ENCODE data around the gene POR. TPM values are rescaled to one million over a fixed set of nuclear protein-coding genes. Genes with fewer than 3 reads are reported as not detected.
A peak's percentile ranks its signal among the peaks of the same experiment; 100 is the strongest.
"Not testable (repeated sequence)": the region's sequence is repeated elsewhere in the genome, so short reads cannot be mapped to it uniquely, and the experiment has no call there.

POR gene
- total and polyA plus RNA-seq, 7 experiments from 2014 or later, result 41.6 to 72.3 (median 69.2) TPM

DNA sequence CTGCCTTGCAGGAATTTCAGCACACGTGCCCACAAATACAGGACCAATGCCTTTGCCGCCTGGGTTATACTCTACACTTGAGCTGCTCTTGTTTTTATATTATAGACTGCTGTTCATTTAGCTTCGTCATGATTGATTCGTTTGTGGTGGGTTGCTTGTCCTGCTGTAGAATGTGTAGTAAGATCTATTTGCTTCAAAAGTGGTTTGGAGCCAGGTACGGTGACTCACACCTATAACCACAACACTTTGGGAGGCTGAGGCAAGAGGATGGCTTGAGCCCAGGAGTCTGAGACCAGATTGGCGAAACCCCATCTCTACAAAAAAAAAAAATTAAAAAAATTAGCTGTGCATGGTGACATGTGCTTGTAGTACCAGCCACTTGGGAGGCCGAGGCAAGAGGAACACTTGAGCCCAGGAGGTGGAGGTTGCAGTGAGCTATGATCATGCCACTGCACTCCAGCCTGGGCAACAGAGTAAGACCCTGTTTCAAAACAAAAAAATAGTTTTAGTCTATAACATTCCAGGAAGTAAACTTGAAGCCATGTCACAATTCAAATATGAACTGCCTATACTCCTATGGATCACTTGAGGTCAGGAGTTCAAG is 45.1 kb upstream of the POR start:
- H3K36me3 Mint-ChIP-seq, result no peaks in the 10 kb centered on the region
- H3K4me1 ChIP-seq (ENCODE audit: control insufficient read depth in 2 of 2, insufficient read depth in 2 of 2, low read length in 2 of 2), result no peaks in the 10 kb centered on the region
- peaks cover 4 to 7% (median 5%) of the 10 kb centered on the region in 5 donors for H3K27me3 Mint-ChIP-seq
- CTCF ChIA-PET, result interaction anchor here (1.0 to 1.7 kb wide), 2 partner anchors 16 to 150 kb away, joined by 3 to 7 read pairs; no protein-coding TSS in a partner anchor
- no peak overlapping the region for H3K4me3 Mint-ChIP-seq
- no peak overlapping the region for H3K27ac ChIP-seq (ENCODE audit: low read depth, low read length)
- no peaks in the 10 kb centered on the region for H3K9me3 ChIP-seq (ENCODE audit: control insufficient read depth in 2 of 3, low read length in 3 of 3)
- POLR2A ChIA-PET, result interaction anchor here (0.6 to 1.0 kb wide), 3 partner anchors 10 to 186 kb away, joined by 3 to 4 read pairs (median 3); no protein-coding TSS in a partner anchor
- DNase-seq (no peak), ATAC-seq (no peak)
- H3K4me3 ChIP-seq (ENCODE audit: low read length), result no peak overlapping the region
- H3K36me3 ChIP-seq (ENCODE audit: control insufficient read depth in 2 of 3, insufficient read depth in 3 of 3, low read length in 3 of 3), result no peaks in the 10 kb centered on the region
- intact Hi-C loops (cut with micrococcal nuclease), result loop anchor here (5.0 to 10.0 kb wide), 3 partner anchors 262 to 442 kb away; no protein-coding TSS in a partner anchor
- no peaks in the 10 kb centered on the region for H3K27me3 ChIP-seq (ENCODE audit: control insufficient read depth in 2 of 2, insufficient read depth in 2 of 2, low read length in 2 of 2)
- no peak overlapping the region for H3K27ac Mint-ChIP-seq
- peaks cover 0 to 2% (median 0%) of the 10 kb centered on the region in 11 donors for H3K9me3 Mint-ChIP-seq
- H3K4me1 Mint-ChIP-seq, result peaks cover 0 to 15% (median 3%) of the 10 kb centered on the region in 7 donors

DNA sequence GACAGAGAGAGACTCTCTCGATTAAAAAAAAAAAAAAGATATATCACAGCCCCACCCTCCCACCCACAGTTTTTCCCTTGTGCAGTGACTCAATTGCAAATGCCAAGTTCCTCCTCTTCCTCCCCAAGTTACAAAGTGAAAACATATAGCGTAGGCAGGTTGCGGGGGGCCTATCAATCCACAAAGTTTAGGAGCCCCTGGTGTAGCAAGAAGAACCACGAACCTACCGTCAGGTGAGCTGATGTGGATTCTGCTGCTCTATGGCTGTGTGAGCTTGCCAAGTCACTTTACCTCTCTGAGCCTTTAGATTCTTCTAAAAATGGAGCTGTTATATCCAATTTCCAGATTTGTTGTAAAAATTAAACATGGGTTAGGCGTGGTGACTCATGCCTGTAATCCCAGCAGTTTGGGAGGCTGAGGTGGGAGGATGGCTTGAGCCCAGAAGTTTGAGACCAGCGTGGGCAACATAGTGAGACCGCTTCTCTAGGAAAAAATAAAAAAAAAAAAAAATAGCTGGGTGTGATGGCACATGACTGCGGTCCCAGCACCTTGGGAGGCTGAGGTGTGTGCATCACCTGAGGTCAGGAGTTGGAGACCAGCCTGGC is 44.3 kb upstream of the POR start:
- H3K27ac ChIP-seq (ENCODE audit: low read depth, low read length), result no peak overlapping the region
- ATAC-seq, result no peak
- H3K4me1 ChIP-seq (ENCODE audit: control insufficient read depth in 2 of 2, insufficient read depth in 2 of 2, low read length in 2 of 2), result no peaks in the 10 kb centered on the region
- ChIA-PET CTCF (interaction anchor here (0.7 to 1.9 kb wide), 3 partner anchors 42 to 150 kb away, joined by 3 to 6 read pairs (median 5); no protein-coding TSS in a partner anchor), POLR2A (interaction anchor here (0.6 to 1.1 kb wide), 3 partner anchors 19 to 186 kb away, joined by 3 to 4 read pairs (median 4); no protein-coding TSS in a partner anchor)
- intact Hi-C loops (cut with micrococcal nuclease), result loop anchor here in 1 of 2 donors (10.0 kb wide), 1 partner anchor 394 kb away; no protein-coding TSS in a partner anchor
- no peaks in the 10 kb centered on the region for H3K27me3 ChIP-seq (ENCODE audit: control insufficient read depth in 2 of 2, insufficient read depth in 2 of 2, low read length in 2 of 2)
- no peaks in the 10 kb centered on the region for H3K36me3 ChIP-seq (ENCODE audit: control insufficient read depth in 2 of 3, insufficient read depth in 3 of 3, low read length in 3 of 3)
- Mint-ChIP-seq H3K36me3 (no peaks in the 10 kb centered on the region), H3K27ac (peak overlapping the region in 1 of 9 donors; percentile 43), H3K27me3 (peaks cover 4 to 7% (median 5%) of the 10 kb centered on the region in 5 donors), H3K4me3 (no peak overlapping the region), H3K9me3 (no peaks in the 10 kb centered on the region), H3K4me1 (peaks cover 0 to 15% (median 3%) of the 10 kb centered on the region in 7 donors)
- no peaks in the 10 kb centered on the region for H3K9me3 ChIP-seq (ENCODE audit: control insufficient read depth in 2 of 3, low read length in 3 of 3)
- no peak overlapping the region for H3K4me3 ChIP-seq (ENCODE audit: low read length)
- DNase-seq, result peak in 1 of 9 donors; percentile 33

GRCh38 chr7:75872073-75872782 is 42.7 kb upstream of the POR start:
- Histone ChIP-seq H3K27ac (ENCODE audit: low read depth, low read length) (no peak overlapping the region), H3K4me1 (ENCODE audit: control insufficient read depth in 2 of 2, insufficient read depth in 2 of 2, low read length in 2 of 2) (no peaks in the 10 kb centered on the region), H3K27me3 (ENCODE audit: control insufficient read depth in 2 of 2, insufficient read depth in 2 of 2, low read length in 2 of 2) (no peaks in the 10 kb centered on the region), H3K4me3 (ENCODE audit: low read length) (no peak overlapping the region), H3K36me3 (ENCODE audit: control insufficient read depth in 2 of 3, insufficient read depth in 3 of 3, low read length in 3 of 3) (no peaks in the 10 kb centered on the region), H3K9me3 (ENCODE audit: control insufficient read depth in 2 of 3, low read length in 3 of 3) (no peaks in the 10 kb centered on the region)
- CTCF ChIA-PET, result interaction anchor here (1.9 kb wide), 1 partner anchor 148 kb away, joined by 6 read pairs; no protein-coding TSS in a partner anchor
- no peak for DNase-seq
- no peak overlapping the region for H3K4me3 Mint-ChIP-seq
- no peaks in the 10 kb centered on the region for H3K36me3 Mint-ChIP-seq
- peak; percentile 33 for ATAC-seq
- no peaks in the 10 kb centered on the region for H3K9me3 Mint-ChIP-seq
- H3K27ac Mint-ChIP-seq, result peak overlapping the region in 1 of 9 donors; percentile 28
- H3K27me3 Mint-ChIP-seq, result no peaks in the 10 kb centered on the region
- intact Hi-C loops (cut with micrococcal nuclease), result loop anchor here in 1 of 2 donors (10.0 kb wide), 1 partner anchor 393 kb away; no protein-coding TSS in a partner anchor
- H3K4me1 Mint-ChIP-seq, result peaks cover 0 to 16% (median under 1%) of the 10 kb centered on the region in 7 donors
- POLR2A ChIA-PET, result no interaction called here

DNA sequence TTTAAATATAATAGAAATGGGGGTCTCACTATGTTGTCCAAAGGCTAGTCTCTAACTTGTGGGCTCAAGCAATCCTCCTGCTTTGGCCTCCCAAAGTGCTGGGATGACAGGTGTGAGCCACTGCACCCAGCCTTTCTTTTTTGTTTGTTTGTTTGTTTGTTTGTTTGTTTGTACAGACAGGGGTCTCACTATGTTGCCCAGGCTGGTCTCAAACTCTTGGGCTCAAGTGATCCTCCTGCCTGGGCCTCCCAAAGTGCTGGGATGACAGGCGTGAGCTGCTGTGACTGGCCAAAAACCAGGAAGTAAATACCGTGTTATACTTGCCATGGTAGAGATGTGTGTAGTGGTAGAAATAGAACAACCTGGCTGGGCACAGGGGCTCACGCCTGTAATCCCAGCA is 40.8 kb upstream of the POR start:
- H3K4me1 ChIP-seq (ENCODE audit: control insufficient read depth in 2 of 2, insufficient read depth in 2 of 2, low read length in 2 of 2); H3K4me3 ChIP-seq (ENCODE audit: low read length); H3K27ac ChIP-seq (ENCODE audit: low read depth, low read length); ATAC-seq; H3K36me3 ChIP-seq (ENCODE audit: control insufficient read depth in 2 of 3, insufficient read depth in 3 of 3, low read length in 3 of 3); H3K9me3 Mint-ChIP-seq; H3K27me3 ChIP-seq (ENCODE audit: control insufficient read depth in 2 of 2, insufficient read depth in 2 of 2, low read length in 2 of 2); H3K36me3 Mint-ChIP-seq; CTCF ChIA-PET; H3K4me3 Mint-ChIP-seq; DNase-seq; H3K27me3 Mint-ChIP-seq; H3K27ac Mint-ChIP-seq; H3K9me3 ChIP-seq (ENCODE audit: control insufficient read depth in 2 of 3, low read length in 3 of 3): not testable (repeated sequence)
- intact Hi-C loops (cut with micrococcal nuclease), result loop anchor here in 1 of 2 donors (10.0 kb wide), 1 partner anchor 391 kb away; no protein-coding TSS in a partner anchor
- POLR2A ChIA-PET, result interaction anchor here (0.5 to 1.9 kb wide), 2 partner anchors 40 to 130 kb away, joined by 4 to 5 read pairs; no protein-coding TSS in a partner anchor
- peaks cover 7 to 23% (median 10%) of the 10 kb centered on the region in 7 donors for H3K4me1 Mint-ChIP-seq

- Histone ChIP-seq H3K27me3 (ENCODE audit: control insufficient read depth in 2 of 2, insufficient read depth in 2 of 2, low read length in 2 of 2) (no peaks in the 10 kb centered on the region), H3K9me3 (ENCODE audit: control insufficient read depth in 2 of 3, low read length in 3 of 3) (no peaks in the 10 kb centered on the region), H3K4me1 (ENCODE audit: control insufficient read depth in 2 of 2, insufficient read depth in 2 of 2, low read length in 2 of 2) (peaks cover 10 to 16% of the 10 kb centered on the region in 2 donors), H3K36me3 (ENCODE audit: control insufficient read depth in 2 of 3, insufficient read depth in 3 of 3, low read length in 3 of 3) (peaks cover 0 to 4% (median 0%) of the 10 kb centered on the region in 3 experiments), H3K4me3 (ENCODE audit: low read length) (no peak overlapping the region), H3K27ac (ENCODE audit: low read depth, low read length) (no peak overlapping the region)
- Mint-ChIP-seq H3K4me1 (peaks cover 17 to 29% (median 20%) of the 10 kb centered on the region in 7 donors), H3K4me3 (peak overlapping the region in 1 of 10 donors; percentile 16), H3K27me3 (no peaks in the 10 kb centered on the region), H3K27ac (peak overlapping the region in 2 of 9 donors; percentile 21 to 46), H3K9me3 (peaks cover 0 to 5% (median 0%) of the 10 kb centered on the region in 11 donors), H3K36me3 (peaks cover 0 to 5% (median 0%) of the 10 kb centered on the region in 5 donors)
- POLR2A ChIA-PET, result interaction anchor here (0.6 to 1.9 kb wide), 2 partner anchors 39 to 137 kb away, joined by 3 to 4 read pairs; no protein-coding TSS in a partner anchor
- DNase-seq (no peak), ATAC-seq (no peak)
- intact Hi-C loops (cut with micrococcal nuclease), result loop anchor here (5.0 to 10.0 kb wide), 5 partner anchors 132 to 803 kb away; partner anchors contain the start of genes RCC1L (in 1 of the 2) and YWHAG (in 1 of the 2)
- CTCF ChIA-PET, result no interaction called here
Measured at GRCh38 chr7:75875113-75876080, 39.6 kb upstream of the POR start.

Measured in naive thymus-derived CD4-positive, alpha-beta T cell (primary cell).